Neural progenitor cell (in vitro differentiated cells): ENCODE measurements around the gene RSPO1. TPM values are rescaled to one million over a fixed set of nuclear protein-coding genes. Genes with fewer than 3 reads are reported as not detected.

Experiments used
- DNase-seq: peaks from one replicate; pipeline ENCODE4 v3.0.0-alpha.2; 2016; ENCODE audit warnings: low spot score
- H2AFZ ChIP-seq: fragments of 200-600 bp; sonication (generic); replicated peaks from 2 replicates; pipeline ENCODE4 v1.6.1; 2016; ENCODE audit warnings: antibody characterized with exemption
- H3F3A ChIP-seq: fragments of 200-600 bp; sonication (generic); 2 replicates; pipeline ENCODE4 v1.6.1; 2016; ENCODE audit warnings: antibody characterized with exemption, low read depth
- H3K27ac ChIP-seq: fragments of 200-600 bp; sonication (generic); 2 replicates; pipeline ENCODE4 v1.5.1; 2016; ENCODE audit warnings: mild to moderate bottlenecking
- H3K27me3 ChIP-seq: fragments of 200-600 bp; sonication (generic); 2 replicates; pipeline ENCODE4 v1.6.1; 2016; ENCODE audit warnings: mild to moderate bottlenecking, moderate library complexity
- H3K36me3 ChIP-seq: fragments of 200-600 bp; sonication (generic); 2 replicates; pipeline ENCODE4 v1.5.1; 2016
- H3K4me1 ChIP-seq: fragments of 200-600 bp; sonication (generic); 2 replicates; pipeline ENCODE4 v1.6.1; 2016; ENCODE audit warnings: mixed run types
- H3K4me2 ChIP-seq: fragments of 200-600 bp; sonication (generic); 2 replicates; pipeline ENCODE4 v1.6.1; 2016
- H3K4me3 ChIP-seq: fragments of 200-600 bp; sonication (generic); 2 replicates; pipeline ENCODE4 v1.5.1; 2016
- H3K79me2 ChIP-seq: fragments of 200-600 bp; sonication (generic); 2 replicates; pipeline ENCODE4 v1.6.1; 2016; ENCODE audit warnings: low read depth
- H3K9ac ChIP-seq: fragments of 200-600 bp; sonication (generic); 2 replicates; pipeline ENCODE4 v1.6.1; 2016
- H3K9me3 ChIP-seq: fragments of 200-600 bp; sonication (generic); 2 replicates; pipeline ENCODE4 v1.5.1; 2016; ENCODE audit warnings: low read depth
- H4K20me1 ChIP-seq: fragments of 200-600 bp; sonication (generic); 2 replicates; pipeline ENCODE4 v1.6.1; 2016; ENCODE audit warnings: low read depth
- H3K27ac Mint-ChIP-seq: 3 replicates; pipeline ENCODE4 v1.8.0; 2021; ENCODE audit warnings: mixed read lengths
- H3K27me3 Mint-ChIP-seq: 2 replicates; pipeline ENCODE4 v1.8.0; 2022; ENCODE audit warnings: low read depth, mild to moderate bottlenecking, inconsistent platforms, moderate library complexity, mixed read lengths; ENCODE audit not compliant: insufficient read depth
- H3K36me3 Mint-ChIP-seq: 3 replicates; pipeline ENCODE4 v1.8.0; 2021; ENCODE audit warnings: mixed read lengths
- H3K4me1 Mint-ChIP-seq: 3 replicates; pipeline ENCODE4 v1.8.0; 2021; ENCODE audit warnings: mixed read lengths
- H3K4me3 Mint-ChIP-seq: 3 replicates; pipeline ENCODE4 v1.8.0; 2021; ENCODE audit warnings: mild to moderate bottlenecking, moderate library complexity, mixed read lengths
- H3K9me3 Mint-ChIP-seq: 3 replicates; pipeline ENCODE4 v1.8.0; 2020; ENCODE audit warnings: mixed read lengths
- EZH2 ChIP-seq: fragments of 200-600 bp; sonication (generic); IDR thresholded peaks from 2 replicates; pipeline ENCODE4 v1.6.1; 2017; ENCODE audit warnings: antibody characterized with exemption, mild to moderate bottlenecking, moderate library complexity
- EZH2phosphoT487 ChIP-seq: fragments of 200-600 bp; sonication (generic); IDR thresholded peaks from 2 replicates; pipeline ENCODE4 v1.6.1; 2017; ENCODE audit warnings: antibody characterized with exemption
- total RNA-seq: library from RNA; depleted of rRNA; stranded (reverse); fragments of >200 nt; gene quantifications from 2 replicates; pipeline ENCODE4 v1.2.3, GENCODE V29; 2015; ENCODE audit warnings: low replicate concordance
- TF ChIP-seq, protein P1 (sequence below): fragments of 200-600 bp; sonication (generic); IDR thresholded peaks from 2 replicates; pipeline ENCODE4 v1.5.1; 2017; ENCODE audit warnings: antibody characterized with exemption, mild to moderate bottlenecking

The RSPO1 gene
- total RNA-seq, 1 donor from 2014 or later: 0.67 TPM

DNA sequence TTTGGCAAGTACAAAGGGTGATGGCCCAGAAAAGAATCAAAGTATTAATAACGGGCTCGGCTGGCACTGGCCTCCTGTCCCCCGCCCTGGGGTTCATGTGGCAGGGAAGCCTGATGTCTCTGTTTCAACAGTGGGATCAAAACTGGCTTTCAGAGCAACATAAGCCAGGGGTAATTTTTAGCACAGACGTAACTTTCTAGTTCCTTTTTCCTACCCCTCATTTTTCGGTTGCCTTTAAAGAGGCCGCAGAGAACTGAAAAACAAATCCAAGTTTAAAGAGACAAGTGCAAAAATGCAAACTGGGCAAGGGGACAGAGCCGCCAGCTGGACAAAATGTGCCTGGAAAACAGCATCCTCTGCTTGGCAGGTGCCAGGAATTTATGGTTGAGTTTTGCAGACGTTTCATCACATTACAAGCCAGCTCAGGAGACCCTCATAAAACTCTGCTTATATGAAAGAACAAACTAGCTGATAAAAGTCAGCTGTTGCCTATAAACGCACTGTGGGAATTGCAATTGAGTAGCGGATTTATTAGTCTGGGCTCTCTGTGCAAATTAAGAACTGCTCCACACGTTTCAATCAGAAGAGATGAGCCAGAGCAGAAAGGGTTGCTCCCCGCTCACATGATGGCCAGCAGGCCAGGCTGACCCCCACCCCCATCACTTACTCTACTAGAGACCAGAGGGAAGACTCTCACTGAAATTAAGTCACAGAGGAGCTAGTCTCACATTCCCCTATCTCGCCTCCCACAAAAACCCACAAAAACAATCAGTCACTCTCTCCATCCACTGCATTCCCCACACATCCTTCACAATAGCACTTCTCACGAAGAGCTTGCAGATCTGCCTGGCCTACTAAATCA, 41.8 kb upstream of the RSPO1 start:
- no peak overlapping the region for H3K4me2 ChIP-seq
- Mint-ChIP-seq H3K9me3 (no peaks in the 10 kb centered on the region), H3K4me3 (no peak overlapping the region), H3K27ac (no peak overlapping the region), H3K4me1 (peaks cover 30% of the 10 kb centered on the region), H3K36me3 (peaks cover 7% of the 10 kb centered on the region), H3K27me3 (peaks cover 4% of the 10 kb centered on the region)
- no peak overlapping the region for H3K27ac ChIP-seq
- H3K4me3 ChIP-seq: no peak overlapping the region
- H3K9ac ChIP-seq: peak overlapping the region; percentile 27
- no peaks in the 10 kb centered on the region for H3K79me2 ChIP-seq
- H4K20me1 ChIP-seq: no peaks in the 10 kb centered on the region
- no peak for DNase-seq
- H3K4me1 ChIP-seq: no peaks in the 10 kb centered on the region
- H3K9me3 ChIP-seq: no peaks in the 10 kb centered on the region
- no peaks in the 10 kb centered on the region for H3F3A ChIP-seq
- TF ChIP-seq EZH2 (no peak), EZH2phosphoT487 (no peak)
- TF ChIP-seq, protein P1, sequence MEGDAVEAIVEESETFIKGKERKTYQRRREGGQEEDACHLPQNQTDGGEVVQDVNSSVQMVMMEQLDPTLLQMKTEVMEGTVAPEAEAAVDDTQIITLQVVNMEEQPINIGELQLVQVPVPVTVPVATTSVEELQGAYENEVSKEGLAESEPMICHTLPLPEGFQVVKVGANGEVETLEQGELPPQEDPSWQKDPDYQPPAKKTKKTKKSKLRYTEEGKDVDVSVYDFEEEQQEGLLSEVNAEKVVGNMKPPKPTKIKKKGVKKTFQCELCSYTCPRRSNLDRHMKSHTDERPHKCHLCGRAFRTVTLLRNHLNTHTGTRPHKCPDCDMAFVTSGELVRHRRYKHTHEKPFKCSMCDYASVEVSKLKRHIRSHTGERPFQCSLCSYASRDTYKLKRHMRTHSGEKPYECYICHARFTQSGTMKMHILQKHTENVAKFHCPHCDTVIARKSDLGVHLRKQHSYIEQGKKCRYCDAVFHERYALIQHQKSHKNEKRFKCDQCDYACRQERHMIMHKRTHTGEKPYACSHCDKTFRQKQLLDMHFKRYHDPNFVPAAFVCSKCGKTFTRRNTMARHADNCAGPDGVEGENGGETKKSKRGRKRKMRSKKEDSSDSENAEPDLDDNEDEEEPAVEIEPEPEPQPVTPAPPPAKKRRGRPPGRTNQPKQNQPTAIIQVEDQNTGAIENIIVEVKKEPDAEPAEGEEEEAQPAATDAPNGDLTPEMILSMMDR: no peak
- H2AFZ ChIP-seq: no peak overlapping the region
- H3K27me3 ChIP-seq: peaks cover 12% of the 10 kb centered on the region
- H3K36me3 ChIP-seq: peaks cover 3% of the 10 kb centered on the region

DNA sequence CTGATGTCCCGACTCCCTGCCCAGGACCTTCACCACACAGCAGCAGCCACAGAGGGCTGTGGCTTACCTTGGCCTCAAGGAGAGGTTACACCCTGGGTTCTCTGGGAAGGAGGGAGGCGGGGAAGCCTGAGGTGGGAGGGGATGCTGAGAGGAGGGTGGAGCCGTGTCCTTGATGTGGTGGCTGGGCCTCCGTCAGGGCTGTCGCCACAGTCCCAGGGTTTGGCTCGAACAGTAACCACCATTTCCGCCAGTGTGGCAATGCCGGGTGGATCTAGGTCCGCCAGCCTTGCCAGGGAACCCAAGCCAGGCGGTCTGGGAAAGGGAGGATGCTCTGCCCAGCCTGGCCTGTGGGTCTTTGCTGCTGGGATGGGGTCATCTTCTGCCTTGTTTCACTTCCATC, 39.2 kb upstream of the RSPO1 start:
- Mint-ChIP-seq H3K27ac (no peak overlapping the region), H3K36me3 (no peaks in the 10 kb centered on the region), H3K9me3 (no peaks in the 10 kb centered on the region), H3K27me3 (peaks cover 2% of the 10 kb centered on the region), H3K4me3 (no peak overlapping the region), H3K4me1 (peaks cover 29% of the 10 kb centered on the region)
- no peak for TF ChIP-seq EZH2phosphoT487
- TF ChIP-seq, protein P1: no peak
- TF ChIP-seq EZH2: no peak
- Histone ChIP-seq H3K79me2 (no peaks in the 10 kb centered on the region), H4K20me1 (no peaks in the 10 kb centered on the region), H3K4me3 (no peak overlapping the region), H3K4me1 (no peaks in the 10 kb centered on the region), H3K27ac (no peak overlapping the region), H3K9me3 (no peaks in the 10 kb centered on the region), H3K4me2 (no peak overlapping the region), H3K36me3 (no peaks in the 10 kb centered on the region), H2AFZ (no peak overlapping the region), H3K9ac (no peak overlapping the region), H3K27me3 (peaks cover 38% of the 10 kb centered on the region), H3F3A (no peaks in the 10 kb centered on the region)
- DNase-seq: no peak

DNA sequence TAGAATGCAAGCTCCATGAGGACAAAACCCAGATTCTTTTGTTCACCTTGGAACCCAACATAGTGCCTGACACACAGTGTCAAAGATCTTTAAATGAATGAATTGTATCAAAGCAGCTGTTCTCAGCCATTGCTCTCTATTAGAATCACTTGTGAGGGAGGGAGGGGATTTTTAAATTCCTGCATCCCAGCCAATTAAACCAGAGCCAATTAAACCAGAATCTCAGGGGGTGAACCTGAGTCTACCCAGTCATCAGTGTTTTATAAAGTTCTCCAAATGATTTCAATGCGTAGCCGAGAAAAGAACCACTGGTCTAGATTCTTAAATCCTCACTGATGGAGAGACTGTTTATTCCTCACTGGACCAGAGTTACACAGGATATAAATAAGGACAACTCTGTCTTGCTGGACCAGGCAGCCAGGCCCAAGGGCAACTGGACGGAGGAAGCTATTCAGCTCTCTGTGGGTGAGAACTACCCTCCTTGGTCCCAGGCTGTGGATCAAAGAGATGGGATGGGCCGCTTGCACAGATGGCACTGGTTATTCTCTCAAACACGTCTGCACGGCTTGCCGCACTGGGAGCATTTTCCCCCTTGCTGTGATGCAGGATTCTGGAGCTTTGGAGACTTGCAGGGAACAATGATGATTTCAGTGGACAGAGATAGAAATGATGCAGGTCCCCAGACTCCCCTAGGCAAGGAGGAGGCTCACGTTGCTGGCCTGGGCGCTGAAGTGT, 37.6 kb upstream of the RSPO1 start:
- no peak overlapping the region for H3K27ac Mint-ChIP-seq
- Histone ChIP-seq H4K20me1 (no peaks in the 10 kb centered on the region), H3K79me2 (no peaks in the 10 kb centered on the region), H3K4me1 (peaks cover 2% of the 10 kb centered on the region), H3K36me3 (no peaks in the 10 kb centered on the region), H3K9ac (no peak overlapping the region), H3F3A (no peaks in the 10 kb centered on the region), H2AFZ (no peak overlapping the region), H3K9me3 (no peaks in the 10 kb centered on the region), H3K27ac (no peak overlapping the region), H3K4me2 (no peak overlapping the region), H3K4me3 (no peak overlapping the region), H3K27me3 (peaks cover 54% of the 10 kb centered on the region)
- H3K4me3 Mint-ChIP-seq: peak overlapping the region; percentile 52
- TF ChIP-seq, protein P1: no peak
- no peak for TF ChIP-seq EZH2
- no peak for TF ChIP-seq EZH2phosphoT487
- no peaks in the 10 kb centered on the region for H3K36me3 Mint-ChIP-seq
- H3K4me1 Mint-ChIP-seq: peaks cover 32% of the 10 kb centered on the region
- DNase-seq: no peak
- H3K27me3 Mint-ChIP-seq: peaks cover 2% of the 10 kb centered on the region
- no peaks in the 10 kb centered on the region for H3K9me3 Mint-ChIP-seq
